ENCODE results near the gene CTDSPL2. TPM values are rescaled to one million over a fixed set of nuclear protein-coding genes. Genes with fewer than 3 reads are reported as not detected.

The CTDSPL2 gene
- 10 to 100 TPM; 49.6 to 63.6 TPM for total RNA-seq

GRCh38 chr15:44426975-44427755 is at the start of gene CTDSPL2:
CTDSPL2 (plus strand) TSS chr15:44427629; CDS start chr15:44459015, 31,386 bp downstream.

GRCh38 chr15:44536962-44537734 is 109.7 kb downstream of the CTDSPL2 start, which contains the start of gene EIF3J:
EIF3J (plus strand) TSS chr15:44537147; CDS start chr15:44537195, 48 bp downstream.

Other genes starting within 250 kb of the CTDSPL2 start
- gene FRMD5, start 232.4 kb upstream of the CTDSPL2 start, total RNA-seq, result 10 to 100 TPM; 12.0 to 14.7 TPM
- gene GOLM2, start 138.9 kb upstream of the CTDSPL2 start, total RNA-seq, result 10 to 100 TPM; 48.9 to 51.3 TPM
- 10 to 100 TPM; 21.3 to 46.6 TPM for gene EIF3J, start 109.5 kb downstream of the CTDSPL2 start, total RNA-seq
- 10 to 100 TPM; 69.6 to 70.2 TPM for gene SPG11, start 236.0 kb downstream of the CTDSPL2 start, total RNA-seq